B cell (primary cell): ENCODE measurements around the gene NUDT21. TPM values are rescaled to one million over a fixed set of nuclear protein-coding genes. Genes with fewer than 3 reads are reported as not detected.

ENCODE experiments used
- ATAC-seq: fragments of 200-7000 bp; cut with Tn5 transposase; one replicate; pipeline ENCODE4 v1.10.0; 2021; ENCODE audit warnings: low read depth, mild to moderate bottlenecking, moderate number of reproducible peaks, moderate library complexity
- CTCF ChIA-PET: fragments of 350-600 bp; sonication (Branson Sonifier 250); formaldehyde crosslinking; loops from one replicate; lab custom pipeline; 2021; ENCODE audit warnings: antibody characterized with exemption, inconsistent platforms; lab: Charles Lee
- POLR2A ChIA-PET: fragments of 350-600 bp; sonication (Branson Sonifier 250); formaldehyde crosslinking; loops from one replicate; lab custom pipeline; 2021; ENCODE audit warnings: antibody characterized with exemption; lab: Charles Lee
- DNase-seq: peaks from one replicate; pipeline ENCODE4 v3.0.0; 2013
- H2AFZ ChIP-seq: 2 replicates; pipeline ENCODE4 v1.6.1; 2012; ENCODE audit warnings: mild to moderate bottlenecking, low read depth, low read length; ENCODE audit not compliant: insufficient read depth, poor library complexity, severe bottlenecking
- H3K27ac ChIP-seq, 2 donors: 1 replicate in 1 of 2; 2 replicates in 1 of 2; pipeline ENCODE4 v1.5.1; 2012 to 2013; ENCODE audit warnings: low read length in 2 of 2, mild to moderate bottlenecking in 2 of 2, moderate library complexity in 1 of 2
- H3K27me3 ChIP-seq, 4 experiments: fragments of 200-600 bp in 1 of 4; sonication (generic) in 1 of 4; replicated peaks in 1 of 4; 1 replicate in 2 of 4; 2 replicates in 2 of 4; pipeline versions ENCODE4 v1.6.1 to v1.7.0; 2013 to 2016; ENCODE audit warnings: low read length in 3 of 4, mild to moderate bottlenecking in 2 of 4, mixed read lengths in 1 of 4, moderate library complexity in 1 of 4; ENCODE audit not compliant: insufficient read depth in 4 of 4, control insufficient read depth in 3 of 4; ENCODE audit errors: control extremely low read depth in 1 of 4
- H3K36me3 ChIP-seq, 2 experiments: replicated peaks in 1 of 2; 1 replicate in 1 of 2; 2 replicates in 1 of 2; pipeline versions ENCODE4 v1.6.1 to v1.7.1; 2013; ENCODE audit warnings: low read length in 1 of 2; ENCODE audit not compliant: insufficient read depth in 2 of 2, control insufficient read depth in 1 of 2; ENCODE audit errors: control extremely low read depth in 1 of 2, extremely low read depth in 1 of 2
- H3K4me1 ChIP-seq, 2 donors: fragments of 200-600 bp in 1 of 2; sonication (generic) in 1 of 2; 1 replicate in 1 of 2; 2 replicates in 1 of 2; pipeline versions ENCODE4 v1.5.1 to v1.6.1; 2013 to 2017; ENCODE audit warnings: low read length in 2 of 2; ENCODE audit not compliant: control insufficient read depth in 2 of 2, insufficient read depth in 2 of 2
- H3K4me2 ChIP-seq: replicated peaks from 2 replicates; pipeline ENCODE3; 2012; ENCODE audit warnings: mild to moderate bottlenecking, low read depth, low read length; ENCODE audit not compliant: poor library complexity, severe bottlenecking
- H3K4me3 ChIP-seq, 5 experiments: fragments of 200-600 bp in 1 of 5; sonication (generic) in 1 of 5; 1 replicate in 3 of 5; 2 replicates in 2 of 5; pipeline versions ENCODE4 v1.5.1 to v1.7.0; 2011 to 2016; ENCODE audit warnings: low read length in 4 of 5, mild to moderate bottlenecking in 4 of 5, low read depth in 2 of 5, control low read depth in 1 of 5, moderate library complexity in 1 of 5; ENCODE audit not compliant: insufficient read depth in 1 of 5; ENCODE audit errors: control extremely low read depth in 1 of 5, extremely low read depth in 1 of 5
- H3K79me2 ChIP-seq: fragments of 200-600 bp; sonication (generic); one replicate; pipeline ENCODE4 v1.6.0; 2016; ENCODE audit warnings: low read length; ENCODE audit not compliant: control insufficient read depth, insufficient read depth
- H3K9ac ChIP-seq: fragments of 200-600 bp; sonication (generic); 2 replicates; pipeline ENCODE4 v1.6.1; 2017; ENCODE audit warnings: mild to moderate bottlenecking, low read length, moderate library complexity
- H3K9me3 ChIP-seq, 3 donors: one replicate each; pipeline versions ENCODE4 v1.6.1 to v1.7.1; 2013; ENCODE audit warnings: low read length in 2 of 3; ENCODE audit not compliant: control insufficient read depth in 2 of 3, insufficient read depth in 1 of 3; ENCODE audit errors: control extremely low read depth in 1 of 3
- H4K20me1 ChIP-seq: 2 replicates; pipeline ENCODE4 v1.6.0; 2012; ENCODE audit warnings: mild to moderate bottlenecking, low read length; ENCODE audit not compliant: insufficient read depth, control insufficient read depth, poor library complexity, severe bottlenecking
- H3K27ac Mint-ChIP-seq: one replicate; pipeline ENCODE4 v1.8.0; 2021; ENCODE audit warnings: mixed read lengths
- H3K27me3 Mint-ChIP-seq: one replicate; pipeline ENCODE4 v1.8.0; 2021; ENCODE audit warnings: mixed read lengths
- H3K4me1 Mint-ChIP-seq: one replicate; pipeline ENCODE4 v1.8.0; 2021; ENCODE audit warnings: mixed read lengths
- H3K4me3 Mint-ChIP-seq: one replicate; pipeline ENCODE4 v1.8.0; 2021; ENCODE audit warnings: mixed read lengths
- H3K9me3 Mint-ChIP-seq: one replicate; pipeline ENCODE4 v1.8.0; 2022; ENCODE audit warnings: mixed read lengths; ENCODE audit not compliant: insufficient read depth
- EZH2 ChIP-seq: IDR thresholded peaks from 2 replicates; pipeline ENCODE4 v1.6.1; 2012; ENCODE audit warnings: borderline replicate concordance, low read depth, mild to moderate bottlenecking, moderate library complexity, low read length; ENCODE audit not compliant: insufficient read depth, poor library complexity, severe bottlenecking
- WGBS: methylation state at CpG from one replicate; pipeline ENCODE4 v1.1.5; 2013; ENCODE audit warnings: missing lambda C conversion rate; ENCODE audit not compliant: insufficient coverage; 5-methylcytosine and 5-hydroxymethylcytosine counted together
- intact Hi-C: fragments of 100-400 bp; cut with micrococcal nuclease; formaldehyde crosslinking; loops from one replicate; pipeline ENCODE4 v1.10.0; 2022
- polyA plus RNA-seq: library from polyadenylated mRNA; depleted of rRNA; stranded (reverse); fragments of >200 nt; gene quantifications from 2 replicates; pipeline ENCODE4 v1.2.3, GENCODE V29; 2012
- total RNA-seq, 2 donors: library from RNA; stranded (reverse); fragments of 120-200 nt in 1 of 2; gene quantifications; 1 replicate in 1 of 2; 2 replicates in 1 of 2; pipeline versions ENCODE4 v1.2.3 to v1.2.4, GENCODE V29; 2013 to 2022
- TF ChIP-seq, protein P1 (sequence below): fragments of 200-600 bp; IDR thresholded peaks from one replicate; pipeline ENCODE4 v1.8.0; 2022; ENCODE audit warnings: antibody characterized with exemption, mild to moderate bottlenecking

Gene NUDT21
- total and polyA plus RNA-seq, 2 donors (not counting 1 experiment from before 2014, with no cell fraction given) = 27.3 to 89.4 TPM

DNA sequence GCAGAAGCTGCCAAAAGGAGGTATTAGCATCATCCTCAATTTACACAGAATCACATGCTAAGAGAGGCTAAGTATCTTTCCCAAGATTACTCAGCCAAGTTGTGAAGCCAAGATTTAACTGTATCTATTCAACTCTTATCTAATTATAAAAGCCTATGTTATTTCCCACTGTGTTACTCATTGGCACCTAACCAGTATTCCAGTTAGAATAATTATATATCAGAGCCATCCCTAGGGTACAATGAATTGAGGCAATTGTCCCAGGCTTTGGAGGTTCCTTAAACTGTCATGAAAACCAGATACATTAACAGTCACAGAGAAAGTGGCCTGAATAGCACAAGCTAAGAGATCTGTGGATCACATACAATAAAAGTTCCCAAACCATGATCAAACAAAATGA is 14.9 kb downstream of the NUDT21 start:
- Histone ChIP-seq H3K36me3 (peaks cover 2 to 65% of the 10 kb centered on the region in 2 experiments), H3K9me3 (no peaks in the 10 kb centered on the region), H3K27ac (no peak overlapping the region), H3K4me3 (no peak overlapping the region), H3K4me1 (no peaks in the 10 kb centered on the region), H3K79me2 (no peaks in the 10 kb centered on the region), H3K27me3 (no peaks in the 10 kb centered on the region), H4K20me1 (no peaks in the 10 kb centered on the region), H3K4me2 (no peak overlapping the region), H3K9ac (no peak overlapping the region), H2AFZ (no peak overlapping the region)
- H3K9me3 Mint-ChIP-seq = no peaks in the 10 kb centered on the region
- no peak overlapping the region for H3K27ac Mint-ChIP-seq
- no peak for DNase-seq
- no peak overlapping the region for H3K4me3 Mint-ChIP-seq
- ChIA-PET POLR2A (no interaction called here), CTCF (no interaction called here)
- no peak for ATAC-seq
- H3K27me3 Mint-ChIP-seq = no peaks in the 10 kb centered on the region
- no peak for TF ChIP-seq EZH2
- TF ChIP-seq, protein P1, sequence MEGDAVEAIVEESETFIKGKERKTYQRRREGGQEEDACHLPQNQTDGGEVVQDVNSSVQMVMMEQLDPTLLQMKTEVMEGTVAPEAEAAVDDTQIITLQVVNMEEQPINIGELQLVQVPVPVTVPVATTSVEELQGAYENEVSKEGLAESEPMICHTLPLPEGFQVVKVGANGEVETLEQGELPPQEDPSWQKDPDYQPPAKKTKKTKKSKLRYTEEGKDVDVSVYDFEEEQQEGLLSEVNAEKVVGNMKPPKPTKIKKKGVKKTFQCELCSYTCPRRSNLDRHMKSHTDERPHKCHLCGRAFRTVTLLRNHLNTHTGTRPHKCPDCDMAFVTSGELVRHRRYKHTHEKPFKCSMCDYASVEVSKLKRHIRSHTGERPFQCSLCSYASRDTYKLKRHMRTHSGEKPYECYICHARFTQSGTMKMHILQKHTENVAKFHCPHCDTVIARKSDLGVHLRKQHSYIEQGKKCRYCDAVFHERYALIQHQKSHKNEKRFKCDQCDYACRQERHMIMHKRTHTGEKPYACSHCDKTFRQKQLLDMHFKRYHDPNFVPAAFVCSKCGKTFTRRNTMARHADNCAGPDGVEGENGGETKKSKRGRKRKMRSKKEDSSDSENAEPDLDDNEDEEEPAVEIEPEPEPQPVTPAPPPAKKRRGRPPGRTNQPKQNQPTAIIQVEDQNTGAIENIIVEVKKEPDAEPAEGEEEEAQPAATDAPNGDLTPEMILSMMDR = no peak
- no peaks in the 10 kb centered on the region for H3K4me1 Mint-ChIP-seq
- intact Hi-C loops = no loop called here

DNA sequence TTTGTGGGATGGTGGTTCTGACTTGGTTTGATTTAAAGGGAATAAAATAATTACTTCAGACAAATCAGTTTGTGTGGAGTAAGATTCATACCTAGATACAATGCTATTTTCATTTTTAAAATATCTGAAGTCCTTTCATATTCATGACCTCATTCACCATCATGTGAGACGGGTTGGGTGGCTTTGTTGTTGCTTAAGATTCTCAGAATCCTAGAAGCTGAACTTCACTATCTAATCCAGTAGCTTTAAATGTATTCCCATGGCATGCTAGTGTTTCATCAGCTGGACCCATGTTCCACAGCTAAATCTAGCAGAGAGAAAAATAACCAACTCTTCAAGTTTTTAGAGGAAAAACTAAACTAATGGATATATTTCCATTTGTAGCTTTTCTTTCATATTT is 23.0 kb downstream of the NUDT21 start:
- ChIA-PET POLR2A (no interaction called here), CTCF (no interaction called here)
- H3K9me3 Mint-ChIP-seq = no peaks in the 10 kb centered on the region
- no peaks in the 10 kb centered on the region for H3K27me3 Mint-ChIP-seq
- H3K79me2 ChIP-seq = peaks cover 20% of the 10 kb centered on the region
- DNase-seq (no peak), ATAC-seq (no peak)
- no CpG with 5 or more reads among the region's 1 CpG for WGBS
- H2AFZ ChIP-seq = no peak overlapping the region
- intact Hi-C loops = loop anchor here (5.0 to 10.0 kb wide), 4 partner anchors 277 to 1107 kb away; partner anchors contain the start of genes CCDC102A, HERPUD1, PSME3IP1 and RSPRY1
- H3K4me3 ChIP-seq = no peak overlapping the region
- H4K20me1 ChIP-seq = peaks cover 2% of the 10 kb centered on the region
- no peak overlapping the region for H3K27ac ChIP-seq
- H3K4me1 ChIP-seq = peaks cover 5 to 10% of the 10 kb centered on the region in 2 donors
- no peak overlapping the region for H3K27ac Mint-ChIP-seq
- H3K4me2 ChIP-seq = no peak overlapping the region
- TF ChIP-seq EZH2 = no peak
- TF ChIP-seq, protein P1 = no peak
- peaks cover 12% of the 10 kb centered on the region for H3K4me1 Mint-ChIP-seq
- no peak overlapping the region for H3K9ac ChIP-seq
- peaks cover 2 to 12% of the 10 kb centered on the region in 2 experiments for H3K36me3 ChIP-seq
- H3K9me3 ChIP-seq = no peaks in the 10 kb centered on the region
- no peaks in the 10 kb centered on the region for H3K27me3 ChIP-seq
- no peak overlapping the region for H3K4me3 Mint-ChIP-seq
